GM12891 (cell line): ENCODE data around the gene ALOXE3.

Source experiments
- PAX5 ChIP-seq: IDR thresholded peaks from 2 replicates; pipeline ENCODE4 v1.6.1; 2011; ENCODE audit warnings: low read length, moderate library complexity, mild to moderate bottlenecking; ENCODE audit not compliant: insufficient read depth, severe bottlenecking
- POLR2A ChIP-seq: IDR thresholded peaks from 2 replicates; pipeline ENCODE4 v1.6.1; 2011; ENCODE audit warnings: low read depth, low read length, control low read depth
- POU2F2 ChIP-seq: IDR thresholded peaks from 2 replicates; pipeline ENCODE4 v1.6.1; 2011; ENCODE audit warnings: low read depth, mild to moderate bottlenecking, control low read depth, low read length, moderate library complexity
- SPI1 ChIP-seq: IDR thresholded peaks from 2 replicates; pipeline ENCODE4 v1.6.1; 2011; ENCODE audit warnings: low read depth, low read length, control low read depth

GRCh38 chr17:8128125-8128784 is 9.9 kb upstream of the ALOXE3 start:
- no peak for TF ChIP-seq POLR2A
- no peak for TF ChIP-seq POU2F2
- TF ChIP-seq PAX5, result no peak
- no peak for TF ChIP-seq SPI1
